Endothelial cell of umbilical vein (primary cell): Measurements from ENCODE around the gene MYO15A. TPM values are rescaled to one million over a fixed set of nuclear protein-coding genes. Genes with fewer than 3 reads are reported as not detected.

Experiments used
- BruUV-seq: library from RNA; stranded (reverse); fragments of 400-500 nt; replicated peaks from 2 replicates; lab custom pipeline; 2021; lab: Mats Ljungman, UMichigan
- CTCF ChIA-PET: fragments of 300-600, 350-600 bp; sonication (Branson Sonifier 250); formaldehyde crosslinking; loops from one replicate; lab custom pipeline; 2021; ENCODE audit warnings: antibody characterized with exemption, inconsistent platforms; lab: Charles Lee
- POLR2A ChIA-PET: fragments of 300-600, 350-600 bp; sonication (Branson Sonifier 250); formaldehyde crosslinking; loops from one replicate; lab custom pipeline; 2021; ENCODE audit warnings: antibody characterized with exemption, inconsistent platforms; lab: Charles Lee
- DNase-seq: peaks from one replicate; pipeline ENCODE4 v3.0.0-alpha.2; 2011; ENCODE audit warnings: low read depth, low spot score
- FAIRE-seq: peaks from 2 replicates; lab custom pipeline; 2011; peaks lifted over from hg19 to GRCh38; lab: Jason Lieb, UNC
- H2AFZ ChIP-seq: 2 replicates; pipeline ENCODE4 v1.6.0; 2012; ENCODE audit warnings: low read depth, low read length, control low read depth, inconsistent platforms
- H3K27ac ChIP-seq: 2 replicates; pipeline ENCODE4 v1.5.1; 2011; ENCODE audit warnings: low read depth, mild to moderate bottlenecking, control low read depth, low read length, moderate library complexity; ENCODE audit not compliant: insufficient read depth
- H3K27me3 ChIP-seq, 2 experiments: 2 replicates each; pipeline versions ENCODE4 v1.6.0 to v1.6.1; 2011; ENCODE audit warnings: low read length in 2 of 2, mixed read lengths in 1 of 2; ENCODE audit not compliant: control insufficient read depth in 2 of 2, insufficient read depth in 2 of 2
- H3K36me3 ChIP-seq, 2 experiments: 2 replicates in 1 of 2; 3 replicates in 1 of 2; pipeline ENCODE4 v1.5.1; 2011; ENCODE audit warnings: low read length in 2 of 2, mild to moderate bottlenecking in 1 of 2, moderate library complexity in 1 of 2; ENCODE audit not compliant: control insufficient read depth in 2 of 2, insufficient read depth in 2 of 2; ENCODE audit errors: extremely low read depth in 1 of 2
- H3K4me1 ChIP-seq: 3 replicates; pipeline ENCODE4 v1.5.1; 2011; ENCODE audit warnings: mild to moderate bottlenecking, low read length; ENCODE audit not compliant: control insufficient read depth, insufficient read depth; ENCODE audit errors: extremely low read depth
- H3K4me2 ChIP-seq: 2 replicates; pipeline ENCODE4 v1.6.1; 2011; ENCODE audit warnings: low read length, control low read depth, mixed read lengths; ENCODE audit not compliant: insufficient read depth
- H3K4me3 ChIP-seq, 3 experiments: fragments of 200-600 bp in 1 of 3; sonication (generic), shearing (Covaris generic) in 1 of 3; replicated peaks in 1 of 3; 2 replicates each; pipeline ENCODE4 v1.5.1; 2011 to 2016; ENCODE audit warnings: control low read depth in 3 of 3, low read length in 3 of 3, mild to moderate bottlenecking in 2 of 3, inconsistent platforms in 1 of 3, low read depth in 1 of 3, moderate library complexity in 1 of 3; ENCODE audit not compliant: insufficient read depth in 1 of 3
- H3K79me2 ChIP-seq: 2 replicates; pipeline ENCODE4 v1.6.0; 2012; ENCODE audit warnings: low read length, inconsistent platforms; ENCODE audit not compliant: control insufficient read depth, insufficient read depth
- H3K9ac ChIP-seq: replicated peaks from 2 replicates; pipeline ENCODE3; 2011; ENCODE audit warnings: low read length, control low read depth; ENCODE audit not compliant: insufficient read depth; ENCODE audit errors: extremely low read depth
- H3K9me1 ChIP-seq: replicated peaks from 3 replicates; pipeline ENCODE4 v1.6.0; 2011; ENCODE audit warnings: mild to moderate bottlenecking, low read length; ENCODE audit not compliant: control insufficient read depth, insufficient read depth; ENCODE audit errors: extremely low read depth
- H3K9me3 ChIP-seq: replicated peaks from 2 replicates; pipeline ENCODE4 v1.5.1; 2012; ENCODE audit warnings: low read length, inconsistent platforms; ENCODE audit not compliant: control insufficient read depth, insufficient read depth
- H4K20me1 ChIP-seq: replicated peaks from 2 replicates; pipeline ENCODE3; 2011; ENCODE audit warnings: mild to moderate bottlenecking, low read length; ENCODE audit not compliant: control insufficient read depth, insufficient read depth; ENCODE audit errors: extremely low read depth
- EZH2 ChIP-seq: IDR thresholded peaks from 2 replicates; pipeline ENCODE4 v1.6.1; 2012; ENCODE audit warnings: borderline replicate concordance, low read depth, mild to moderate bottlenecking, moderate library complexity, low read length, inconsistent platforms; ENCODE audit not compliant: severe bottlenecking
- FOS ChIP-seq: IDR thresholded peaks from 2 replicates; pipeline ENCODE4 v1.6.1; 2011; ENCODE audit warnings: mild to moderate bottlenecking, low read length, moderate library complexity, borderline replicate concordance; ENCODE audit not compliant: insufficient read depth
- JUN ChIP-seq: IDR thresholded peaks from 2 replicates; pipeline ENCODE4 v1.6.1; 2011; ENCODE audit warnings: borderline replicate concordance, low read depth; ENCODE audit not compliant: insufficient read length, insufficient read depth
- MYC ChIP-seq: IDR thresholded peaks from one replicate; pipeline ENCODE4 v1.6.1; 2011; ENCODE audit warnings: mild to moderate bottlenecking, low read depth, low read length
- POLR2A ChIP-seq: IDR thresholded peaks from 2 replicates; pipeline ENCODE4 v1.6.1; 2012; ENCODE audit warnings: low read depth, mild to moderate bottlenecking, control low read depth, low read length
- POLR2AphosphoS5 ChIP-seq: IDR thresholded peaks from 2 replicates; pipeline ENCODE4 v1.6.1; 2012; ENCODE audit warnings: low read depth, mild to moderate bottlenecking, control low read depth, low read length, moderate library complexity; ENCODE audit not compliant: insufficient read depth
- dilution Hi-C: fragments of 300-500 bp; cut with MboI; formaldehyde crosslinking; loops from one replicate; pipeline ENCODE4 v1.15.0; 2019; ENCODE audit warnings: low sequenced_read_pairs; ENCODE audit not compliant: extremely low pct_ligation_motif_present
- intact Hi-C: fragments of 100-400 bp; cut with micrococcal nuclease; formaldehyde crosslinking; loops from one replicate; pipeline ENCODE4 v1.10.0; 2022
- polyA plus RNA-seq, 4 experiments: library from polyadenylated mRNA; depleted of rRNA in 3 of 4; stranded (reverse) in 3 of 4; unstranded in 1 of 4; fragments of >200 nt; gene quantifications; 2 replicates each; pipeline versions ENCODE4 v1.2.1 to v1.2.3, GENCODE V29; 2011 to 2012; ENCODE audit warnings: missing spikeins in 1 of 4
- total RNA-seq: library from RNA; stranded (reverse); gene quantifications from 2 replicates; pipeline ENCODE4 v1.2.3, GENCODE V29; 2021
- TF ChIP-seq, protein P1 (sequence below), 2 donors: IDR thresholded peaks; 1 replicate in 1 of 2; 2 replicates in 1 of 2; pipeline ENCODE4 v1.5.1; 2011; ENCODE audit warnings: low read length in 2 of 2, mild to moderate bottlenecking in 2 of 2, moderate library complexity in 2 of 2, control low read depth in 1 of 2, inconsistent platforms in 1 of 2, low read depth in 1 of 2; ENCODE audit not compliant: insufficient read depth in 1 of 2; ENCODE audit errors: extremely low read depth in 1 of 2
- TF ChIP-seq, protein P2 (sequence below): IDR thresholded peaks from 2 replicates; pipeline ENCODE4 v1.6.1; 2011; ENCODE audit not compliant: insufficient read depth, insufficient read length

MYO15A gene
- total and polyA plus RNA-seq, 2 donors (not counting 3 experiments of a cell fraction or from before 2014, with no cell fraction given), result 0.46 to 0.82 TPM

DNA sequence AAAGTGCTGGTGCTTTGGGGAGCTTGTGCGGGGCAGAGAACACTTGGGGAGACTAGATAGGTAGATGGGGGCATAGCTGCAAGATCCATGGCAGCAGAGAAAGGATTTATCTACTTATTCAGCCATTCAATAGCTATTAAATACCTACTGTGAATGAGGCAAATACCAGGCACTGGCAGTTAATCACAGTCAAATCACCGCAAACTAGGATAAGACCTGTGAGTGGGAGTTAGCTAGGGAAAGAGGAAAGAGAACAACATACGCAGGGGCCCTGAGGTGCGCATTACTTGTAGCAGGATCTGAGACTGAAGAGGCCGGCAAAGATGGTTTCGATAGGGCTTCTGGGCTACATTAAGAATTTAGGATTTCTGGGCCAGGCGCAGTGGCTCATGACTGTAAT lies 71.2 kb downstream of the MYO15A start:
- Histone ChIP-seq H2AFZ (no peak overlapping the region), H3K4me2 (no peak overlapping the region), H3K27ac (no peak overlapping the region), H3K4me3 (no peak overlapping the region), H3K27me3 (no peaks in the 10 kb centered on the region), H3K9ac (no peak overlapping the region), H4K20me1 (no peaks in the 10 kb centered on the region), H3K36me3 (no peaks in the 10 kb centered on the region), H3K9me3 (no peaks in the 10 kb centered on the region), H3K9me1 (no peaks in the 10 kb centered on the region), H3K79me2 (peaks cover 10% of the 10 kb centered on the region), H3K4me1 (peaks cover 7% of the 10 kb centered on the region)
- ChIA-PET CTCF (interaction anchor here (0.7 to 1.1 kb wide), 3 partner anchors 11 to 35 kb away, joined by 3 to 5 read pairs (median 3); no protein-coding TSS in a partner anchor), POLR2A (no interaction called here)
- dilution Hi-C loops (no loop called here), intact Hi-C loops (no loop called here)
- no peak for DNase-seq
- FAIRE-seq, result no peak
- no TSS peak for BruUV-seq
- TF ChIP-seq MYC (no peak), FOS (no peak), EZH2 (no peak), JUN (no peak), POLR2A (no peak), POLR2AphosphoS5 (no peak)
- TF ChIP-seq, protein P1, sequence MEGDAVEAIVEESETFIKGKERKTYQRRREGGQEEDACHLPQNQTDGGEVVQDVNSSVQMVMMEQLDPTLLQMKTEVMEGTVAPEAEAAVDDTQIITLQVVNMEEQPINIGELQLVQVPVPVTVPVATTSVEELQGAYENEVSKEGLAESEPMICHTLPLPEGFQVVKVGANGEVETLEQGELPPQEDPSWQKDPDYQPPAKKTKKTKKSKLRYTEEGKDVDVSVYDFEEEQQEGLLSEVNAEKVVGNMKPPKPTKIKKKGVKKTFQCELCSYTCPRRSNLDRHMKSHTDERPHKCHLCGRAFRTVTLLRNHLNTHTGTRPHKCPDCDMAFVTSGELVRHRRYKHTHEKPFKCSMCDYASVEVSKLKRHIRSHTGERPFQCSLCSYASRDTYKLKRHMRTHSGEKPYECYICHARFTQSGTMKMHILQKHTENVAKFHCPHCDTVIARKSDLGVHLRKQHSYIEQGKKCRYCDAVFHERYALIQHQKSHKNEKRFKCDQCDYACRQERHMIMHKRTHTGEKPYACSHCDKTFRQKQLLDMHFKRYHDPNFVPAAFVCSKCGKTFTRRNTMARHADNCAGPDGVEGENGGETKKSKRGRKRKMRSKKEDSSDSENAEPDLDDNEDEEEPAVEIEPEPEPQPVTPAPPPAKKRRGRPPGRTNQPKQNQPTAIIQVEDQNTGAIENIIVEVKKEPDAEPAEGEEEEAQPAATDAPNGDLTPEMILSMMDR (IDR thresholded peaks at IDR 0.05; ENCODE audit: extremely low read depth in 1 of 2, insufficient read depth in 1 of 2, low read depth in 1 of 2, low read length in 2 of 2), result no peak
- TF ChIP-seq, protein P2, sequence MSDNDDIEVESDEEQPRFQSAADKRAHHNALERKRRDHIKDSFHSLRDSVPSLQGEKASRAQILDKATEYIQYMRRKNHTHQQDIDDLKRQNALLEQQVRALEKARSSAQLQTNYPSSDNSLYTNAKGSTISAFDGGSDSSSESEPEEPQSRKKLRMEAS, result no peak
